NCI-H1694 (cell line): ENCODE measurements around the gene ASZ1.

ENCODE experiments used
- DNase-seq: peaks from one replicate; lab custom pipeline; 2025; lab: John Stamatoyannopoulos, UW

Gene ASZ1

DNA sequence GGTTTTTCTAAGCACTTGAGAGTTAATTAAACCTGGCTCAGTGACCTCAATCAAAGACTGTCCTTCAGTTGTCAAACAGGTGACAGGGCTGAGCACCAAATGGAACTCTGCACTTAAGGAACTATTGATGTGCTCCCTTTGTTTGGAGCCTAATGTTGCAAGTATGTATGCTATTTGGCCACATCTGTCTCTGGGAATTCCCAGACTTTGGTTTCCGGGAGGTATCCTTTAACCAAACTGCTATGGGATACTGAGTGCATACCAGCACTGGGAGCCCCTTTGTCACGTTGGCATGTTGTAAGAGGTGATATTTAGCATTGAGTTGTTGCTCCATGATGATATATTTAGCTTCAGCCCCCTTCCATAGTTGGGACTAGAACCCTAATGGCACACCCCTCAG, 25.2 kb downstream of the ASZ1 start:
- DNase-seq, result no peak

DNA sequence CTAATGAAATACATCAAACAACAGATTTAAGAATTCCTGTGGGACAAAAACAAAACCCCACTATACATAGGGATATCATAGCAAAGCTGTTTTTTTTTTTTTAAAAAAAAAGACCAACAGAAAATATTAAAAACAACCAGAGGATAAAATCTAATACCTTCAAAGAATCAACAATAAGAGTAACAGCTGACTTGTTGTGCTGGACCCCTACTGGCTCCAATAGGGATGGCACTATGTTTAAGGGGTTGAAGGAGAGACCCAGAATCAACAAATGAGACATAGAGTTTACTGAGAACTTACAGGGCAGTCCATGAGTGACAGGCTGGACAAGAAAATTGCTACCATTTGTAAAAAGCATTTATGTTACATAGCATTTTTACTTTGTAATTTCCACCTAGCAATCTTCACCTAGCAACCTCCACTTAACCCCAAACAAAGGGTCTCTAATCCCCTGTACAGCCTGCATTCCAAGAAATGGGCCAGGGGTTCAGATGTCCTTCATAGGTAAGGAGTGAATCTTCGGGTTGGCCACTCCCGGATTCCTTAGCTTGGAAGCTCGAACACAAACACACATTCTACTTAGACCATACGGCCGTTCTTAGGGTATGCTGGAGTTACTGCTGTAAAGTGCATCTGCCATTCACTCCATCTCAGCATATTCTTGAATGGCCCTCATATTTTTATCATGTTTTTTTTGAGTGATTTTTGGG, 25.8 kb downstream of the ASZ1 start:
- no peak for DNase-seq

DNA sequence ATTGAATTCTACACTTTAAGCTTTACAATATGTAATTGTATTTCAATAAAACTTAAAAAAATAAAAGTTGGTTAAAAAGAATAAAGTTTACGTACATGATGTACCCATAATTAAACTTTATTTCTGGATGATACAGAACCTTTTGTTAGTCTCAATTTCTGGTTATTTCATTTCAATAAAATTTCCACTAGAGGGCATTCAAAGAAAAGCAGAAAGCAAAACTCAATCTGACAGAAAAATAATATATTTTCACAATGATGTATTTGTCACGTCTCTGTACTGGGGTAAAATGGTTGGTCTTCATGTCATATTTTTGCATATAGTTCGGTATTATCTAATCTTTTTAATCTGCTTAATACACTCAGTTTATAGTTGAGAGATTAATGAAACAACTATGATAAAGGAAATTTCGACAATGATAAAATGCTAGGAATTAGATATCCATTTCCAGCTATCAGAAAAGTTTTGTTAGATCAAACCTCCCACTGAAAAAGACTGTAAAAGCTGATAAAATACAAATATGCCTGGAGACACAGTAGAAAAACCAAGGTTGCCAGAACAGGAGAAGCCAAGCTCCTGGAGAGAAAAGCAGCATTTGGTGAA, 27.4 kb downstream of the ASZ1 start:
- no peak for DNase-seq

DNA sequence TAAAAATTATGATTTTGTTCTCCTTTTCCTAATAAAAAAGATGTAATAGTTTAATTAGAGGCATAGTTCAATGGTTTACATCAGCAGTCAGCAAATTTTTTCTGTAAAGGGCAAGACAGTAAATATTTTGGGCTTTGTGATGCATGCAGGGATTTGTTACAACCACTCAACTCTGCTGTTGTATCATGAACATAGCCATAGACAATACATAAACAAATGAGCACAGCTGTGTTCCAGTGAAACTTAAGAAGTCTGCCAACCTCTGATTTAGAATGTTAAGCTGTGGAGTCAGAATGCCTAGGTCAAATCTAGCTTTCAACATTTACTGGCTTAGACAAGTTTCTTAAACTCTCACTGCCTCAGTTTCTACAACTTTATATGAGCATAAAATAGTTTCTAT, 31.6 kb downstream of the ASZ1 start:
- no peak for DNase-seq

DNA sequence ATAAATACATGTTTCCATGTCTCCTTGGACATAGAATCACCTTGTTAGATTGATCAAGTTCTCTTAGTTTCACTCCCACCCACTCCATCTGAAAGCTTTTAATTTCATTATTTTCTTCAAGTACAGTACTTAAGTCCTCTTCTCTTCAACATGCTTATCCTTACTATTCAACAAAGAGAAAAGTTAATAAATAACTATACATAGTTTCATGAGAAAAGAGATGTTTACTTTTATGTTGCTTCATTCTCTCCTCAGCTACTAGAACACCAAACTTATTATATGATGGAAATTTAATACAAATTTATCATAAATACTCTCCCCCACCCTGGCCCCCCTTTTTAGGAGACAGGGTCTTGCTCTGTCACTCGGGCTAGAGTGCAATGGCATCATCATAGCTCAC, 33.5 kb downstream of the ASZ1 start:
- DNase-seq, result no peak

DNA sequence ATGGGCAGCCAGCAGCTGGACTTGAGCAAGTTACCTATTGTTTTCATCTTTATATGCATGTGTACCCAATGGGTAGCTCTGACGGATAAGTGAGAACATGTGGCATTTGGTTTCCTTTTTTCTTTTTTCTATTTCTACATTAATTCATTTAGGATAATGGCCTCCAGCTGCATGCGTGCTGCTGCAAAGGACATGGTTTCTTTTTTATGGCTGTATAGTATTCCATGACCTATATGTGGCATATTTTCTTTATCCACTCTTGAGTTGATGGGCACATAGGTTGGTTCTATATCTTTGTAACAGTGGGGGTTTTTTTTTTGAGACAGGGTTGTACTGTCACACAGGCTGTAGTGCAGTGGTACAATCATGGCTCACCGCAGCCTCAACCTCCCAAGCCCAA, 37.4 kb downstream of the ASZ1 start:
- DNase-seq, result no peak

DNA sequence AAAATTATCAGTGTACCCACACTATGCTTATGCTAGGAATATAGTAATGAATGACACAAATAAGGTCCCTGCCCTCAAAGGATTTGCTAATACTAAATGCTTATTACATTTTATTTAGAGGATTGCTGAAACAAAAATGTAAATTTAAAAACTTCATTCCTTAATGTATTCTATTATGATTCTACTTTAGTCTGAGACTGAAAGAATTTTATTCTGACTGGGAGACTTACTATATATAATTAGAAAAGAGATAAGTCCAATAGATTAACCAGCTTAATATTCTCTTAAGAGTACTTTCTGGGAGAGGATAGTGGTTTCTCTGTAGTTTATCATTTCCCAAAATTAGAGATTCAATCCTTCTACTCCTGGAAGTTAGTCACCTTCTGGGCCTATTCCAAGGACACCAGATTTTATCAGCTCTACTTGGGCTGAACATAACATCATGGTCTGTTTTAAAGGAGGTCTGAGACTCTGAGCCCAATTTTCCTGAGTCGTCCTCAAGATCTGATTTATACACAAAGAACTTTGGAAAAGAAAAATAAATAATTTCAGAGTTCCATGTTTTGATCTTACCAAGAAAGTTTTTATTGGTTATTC, 41.1 kb downstream of the ASZ1 start:
- DNase-seq, result no peak

DNA sequence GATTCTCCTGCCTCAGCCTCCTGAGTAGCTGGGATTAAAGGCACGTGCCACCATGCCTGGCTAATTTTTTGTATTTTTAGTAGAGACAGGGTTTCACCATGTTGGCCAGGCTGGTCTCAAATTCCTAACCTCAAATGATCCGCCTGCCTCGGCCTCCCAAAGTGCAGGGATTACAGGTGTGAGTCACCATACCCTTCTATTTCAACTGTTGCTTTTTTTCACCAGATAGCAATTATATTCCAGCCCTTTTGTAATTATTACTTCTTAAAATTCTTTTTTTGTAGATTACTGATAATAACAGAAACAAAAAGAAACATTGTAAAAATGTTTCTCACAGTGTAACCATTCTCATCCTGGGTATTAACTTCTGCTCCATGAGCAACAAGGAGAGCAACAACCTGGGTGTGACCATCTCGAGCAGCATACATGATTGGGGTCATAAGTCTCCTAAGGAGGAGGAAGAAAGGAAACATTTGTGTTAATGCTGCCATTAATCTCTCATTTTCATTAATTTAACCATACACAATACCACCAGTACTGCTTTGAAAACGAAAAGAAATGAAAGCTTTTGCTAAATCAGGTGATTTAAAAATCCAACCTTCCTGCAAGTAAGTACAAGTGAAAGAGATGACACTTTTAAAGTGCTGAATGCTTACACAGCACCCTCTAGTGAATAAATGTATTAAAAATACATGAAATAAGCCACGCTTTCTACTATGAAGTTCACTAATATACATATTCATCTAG, 41.8 kb downstream of the ASZ1 start:
- DNase-seq, result peak; percentile 29

DNA sequence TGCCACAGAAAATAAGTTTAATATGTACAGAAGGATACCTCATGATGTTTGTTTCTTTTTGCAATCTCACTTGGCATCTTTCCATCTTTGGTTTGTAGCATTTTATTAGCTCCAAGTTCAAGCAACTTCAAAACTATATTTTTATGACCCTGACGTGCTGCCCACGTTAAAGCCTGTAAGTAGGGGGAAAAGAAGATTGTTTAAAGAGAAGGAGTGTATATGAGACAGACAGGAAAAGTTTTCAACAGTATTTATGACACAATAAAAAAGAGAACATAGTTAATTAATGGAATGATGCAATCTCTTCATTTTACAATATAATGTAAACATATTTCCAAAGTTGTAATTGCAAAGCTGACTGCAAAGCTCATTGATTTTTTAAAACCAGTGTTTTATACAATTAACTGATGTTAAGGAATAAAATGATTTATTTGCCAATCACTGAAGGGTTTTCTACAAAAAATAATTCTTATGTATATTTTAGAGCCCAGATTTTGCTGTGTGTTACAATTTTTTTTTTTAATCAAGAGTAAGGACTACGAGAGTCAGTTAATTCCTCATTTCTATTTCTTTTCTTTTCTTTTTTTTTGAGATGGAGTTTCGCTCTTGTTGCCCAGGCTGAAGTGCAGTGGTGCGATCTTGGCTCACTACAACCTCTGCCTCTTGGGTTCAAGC, 42.5 kb downstream of the ASZ1 start:
- DNase-seq, result no peak

DNA sequence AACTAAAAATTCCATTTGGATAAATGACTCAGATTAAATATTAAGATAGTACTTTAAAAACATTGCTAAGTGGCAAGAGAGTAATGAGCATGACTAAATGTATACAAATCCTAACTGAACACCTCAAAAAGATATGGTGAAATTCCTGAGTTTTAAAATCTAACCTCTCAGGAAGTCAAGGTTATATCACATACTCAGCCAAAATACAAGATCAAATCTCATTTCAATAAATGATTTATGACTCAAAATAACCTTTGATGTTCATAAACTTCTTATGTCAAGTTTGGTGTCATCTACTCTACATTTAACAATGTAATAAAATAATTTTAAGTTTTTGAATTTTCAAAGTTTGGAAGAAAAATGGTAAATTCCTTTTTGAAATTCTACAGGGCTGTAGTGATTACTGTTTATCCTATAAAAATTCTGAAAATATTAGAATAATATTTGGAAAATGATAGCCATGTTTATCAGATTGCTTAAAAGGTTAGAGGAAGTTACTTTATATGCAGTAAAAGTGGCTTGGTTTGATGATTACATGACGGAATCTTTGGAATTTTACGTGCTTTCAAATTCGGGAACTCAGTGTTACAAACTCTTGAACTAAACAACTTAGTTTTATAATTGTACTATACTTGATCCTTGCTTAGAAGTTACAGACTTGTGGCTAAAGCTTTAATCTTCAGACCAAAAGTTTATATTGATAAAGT, 43.7 kb downstream of the ASZ1 start:
- no peak for DNase-seq

DNA sequence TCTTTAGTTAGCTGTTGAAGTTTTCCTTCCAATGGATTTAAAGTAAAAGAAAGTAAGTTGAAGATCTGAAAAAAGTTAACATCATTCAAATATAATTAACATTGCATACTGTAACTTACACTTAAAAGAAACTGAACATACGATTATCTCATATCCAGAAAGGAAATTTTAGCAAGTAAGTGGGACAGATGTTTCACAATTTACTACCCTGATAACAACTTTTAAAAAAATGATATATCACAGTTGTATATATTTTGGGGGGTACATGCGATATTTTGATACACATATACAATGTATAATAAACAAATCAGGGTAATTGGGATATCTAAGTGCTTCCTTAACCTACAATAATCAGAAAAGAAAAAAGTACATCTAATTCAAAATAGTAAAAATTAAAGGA, 44.2 kb downstream of the ASZ1 start:
- DNase-seq, result no peak

DNA sequence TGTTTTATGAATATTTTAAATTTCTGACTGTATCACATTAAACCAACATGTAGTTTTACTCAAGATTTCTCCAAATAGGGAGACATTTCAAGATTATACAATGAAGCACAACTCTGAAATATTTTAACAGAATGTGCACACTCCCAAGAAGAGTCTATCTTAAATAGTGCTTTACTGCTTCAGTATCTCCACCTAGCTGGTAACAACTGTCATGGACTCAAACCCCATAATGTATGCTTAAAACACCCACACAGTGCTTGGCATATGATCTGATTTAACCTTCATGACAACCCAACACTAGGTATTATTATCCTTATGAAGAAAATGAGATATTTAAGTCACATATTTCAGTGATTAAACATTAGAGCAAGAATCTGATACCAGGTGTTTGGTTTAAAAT, 45.9 kb downstream of the ASZ1 start:
- DNase-seq, result no peak

DNA sequence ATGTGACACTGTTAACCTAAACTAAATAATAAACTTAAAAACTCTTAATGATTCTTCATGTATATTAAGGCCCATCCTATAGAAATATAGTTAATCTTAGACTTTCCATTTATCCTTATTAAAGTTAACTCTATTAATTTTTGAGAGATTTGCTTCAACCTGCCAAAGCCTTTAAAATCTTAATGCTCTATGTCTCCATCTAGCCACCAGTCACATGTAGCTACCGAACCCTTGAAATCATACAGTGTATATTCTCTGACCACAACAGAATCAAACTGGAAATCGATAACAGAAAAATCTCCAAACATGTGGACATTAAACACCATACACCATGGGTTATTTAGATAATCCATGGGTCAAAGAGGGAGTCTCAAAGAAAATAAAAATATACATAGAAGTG, 51.9 kb downstream of the ASZ1 start:
- DNase-seq, result no peak

DNA sequence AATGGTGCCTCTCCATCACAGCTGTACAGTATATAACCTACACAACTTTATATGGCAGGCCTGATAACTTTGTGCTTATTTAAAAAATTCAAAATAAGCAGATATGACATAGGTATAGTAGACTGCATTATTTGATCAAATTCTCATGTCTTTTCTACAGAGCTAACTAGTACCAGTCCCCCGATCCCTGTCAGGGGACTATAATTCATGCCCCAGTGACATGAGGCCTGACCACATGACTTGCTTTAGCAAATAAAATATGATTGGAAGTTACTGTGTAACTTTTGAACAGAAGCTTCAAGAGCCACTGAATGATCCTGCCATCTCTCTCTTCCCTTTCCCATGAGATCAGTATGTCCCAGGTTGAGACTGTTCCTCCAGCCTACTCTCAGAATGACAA, 55.2 kb downstream of the ASZ1 start:
- DNase-seq, result no peak

DNA sequence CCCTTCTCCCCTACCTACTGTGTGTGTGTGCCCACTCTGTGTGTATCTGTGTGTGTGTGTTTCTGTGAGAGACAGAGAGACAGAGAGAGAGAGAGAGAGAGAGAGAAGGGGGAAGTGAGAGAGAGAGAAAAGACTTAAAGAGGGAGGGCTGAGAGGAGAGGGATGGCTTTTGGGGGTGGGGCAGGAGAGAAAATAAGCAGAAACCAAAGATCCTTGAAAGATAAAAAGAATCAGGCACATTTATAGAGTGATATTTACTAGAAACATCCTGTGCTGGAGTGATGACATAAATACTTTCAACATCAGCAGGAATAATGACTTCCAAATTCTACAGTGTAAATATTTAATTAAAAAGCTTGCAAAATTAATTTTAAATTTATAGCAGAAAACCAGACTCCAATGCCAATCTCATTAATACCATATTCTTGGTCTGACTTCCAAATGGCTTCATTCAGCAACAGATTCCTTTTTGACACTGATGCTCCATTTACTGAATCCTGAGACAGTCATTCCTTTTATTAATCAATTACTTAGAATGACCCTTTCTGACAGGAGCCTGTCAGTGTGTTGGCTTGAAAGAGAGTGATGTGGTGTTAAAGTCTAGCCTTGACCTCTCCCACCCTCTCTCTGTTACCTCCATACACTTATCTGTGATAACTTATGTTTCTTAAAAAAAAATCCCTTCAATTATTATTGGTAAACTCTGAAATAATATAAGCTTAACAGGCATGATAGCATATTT, 62.8 kb downstream of the ASZ1 start:
- DNase-seq, result no peak

DNA sequence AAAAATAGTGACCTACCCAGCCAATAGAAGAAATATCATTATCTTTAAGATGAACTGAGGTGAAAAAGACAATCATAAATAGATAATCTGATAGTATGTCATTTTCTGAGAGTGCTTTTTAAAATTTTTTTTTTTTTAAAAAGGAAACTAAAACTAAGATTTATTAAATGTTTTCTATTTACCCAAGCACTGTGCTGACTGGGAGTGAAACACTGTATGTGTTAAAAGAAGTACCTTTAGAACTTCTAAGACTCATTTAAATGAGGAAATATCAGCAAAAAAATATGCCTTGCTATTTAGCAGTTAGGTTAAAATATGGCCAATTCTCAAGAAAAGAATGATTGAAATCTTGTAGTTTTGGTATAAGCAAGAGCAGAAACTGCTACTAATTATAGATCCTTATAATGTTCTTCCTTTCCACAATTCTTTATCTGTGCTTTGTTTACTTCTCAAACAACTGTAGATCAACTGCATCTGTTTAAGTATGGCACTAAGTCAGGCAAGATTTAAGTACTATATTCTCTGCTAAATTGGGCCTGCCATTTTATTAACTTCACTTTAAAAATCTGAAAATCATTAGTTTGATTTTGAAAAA, 64.9 kb downstream of the ASZ1 start:
- DNase-seq, result no peak

DNA sequence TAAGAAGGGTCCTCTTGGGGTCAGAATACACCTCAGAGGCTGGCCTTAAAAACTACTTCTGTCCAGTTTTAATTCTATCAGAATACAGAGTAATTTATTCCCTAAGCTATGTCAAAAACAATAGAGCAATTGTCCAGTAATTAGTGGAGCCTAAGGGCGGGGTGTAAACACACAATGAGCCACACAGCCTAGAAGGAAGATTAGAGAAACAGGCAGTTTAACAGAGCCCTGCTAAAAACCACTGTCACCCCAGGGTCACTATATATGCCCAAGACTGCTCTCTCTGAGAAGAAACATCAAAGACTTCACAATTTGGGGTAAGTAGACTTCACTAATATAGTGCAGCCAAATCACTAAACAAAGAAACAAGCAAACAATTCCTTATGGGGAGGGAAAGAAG, 77.3 kb downstream of the ASZ1 start:
- DNase-seq, result no peak

DNA sequence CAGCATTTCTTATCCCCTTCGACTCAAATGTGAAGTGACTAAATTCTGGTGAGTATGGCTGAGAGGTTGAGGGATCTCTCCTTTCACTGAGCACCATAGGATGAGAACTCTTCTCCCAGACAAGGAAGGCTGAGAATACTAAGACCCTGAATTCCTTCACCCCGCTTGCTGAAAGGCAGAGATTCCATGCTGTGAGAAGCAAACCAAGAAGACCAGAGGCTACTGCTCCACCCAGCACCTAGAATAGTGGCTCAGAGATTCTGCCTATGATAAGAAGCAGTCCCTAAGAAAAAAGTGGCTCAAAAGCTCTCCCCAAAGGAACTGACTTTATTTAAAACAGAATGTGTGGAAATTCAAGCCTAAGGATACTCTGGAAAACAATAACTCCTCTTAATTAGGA, 77.7 kb downstream of the ASZ1 start:
- DNase-seq, result no peak

DNA sequence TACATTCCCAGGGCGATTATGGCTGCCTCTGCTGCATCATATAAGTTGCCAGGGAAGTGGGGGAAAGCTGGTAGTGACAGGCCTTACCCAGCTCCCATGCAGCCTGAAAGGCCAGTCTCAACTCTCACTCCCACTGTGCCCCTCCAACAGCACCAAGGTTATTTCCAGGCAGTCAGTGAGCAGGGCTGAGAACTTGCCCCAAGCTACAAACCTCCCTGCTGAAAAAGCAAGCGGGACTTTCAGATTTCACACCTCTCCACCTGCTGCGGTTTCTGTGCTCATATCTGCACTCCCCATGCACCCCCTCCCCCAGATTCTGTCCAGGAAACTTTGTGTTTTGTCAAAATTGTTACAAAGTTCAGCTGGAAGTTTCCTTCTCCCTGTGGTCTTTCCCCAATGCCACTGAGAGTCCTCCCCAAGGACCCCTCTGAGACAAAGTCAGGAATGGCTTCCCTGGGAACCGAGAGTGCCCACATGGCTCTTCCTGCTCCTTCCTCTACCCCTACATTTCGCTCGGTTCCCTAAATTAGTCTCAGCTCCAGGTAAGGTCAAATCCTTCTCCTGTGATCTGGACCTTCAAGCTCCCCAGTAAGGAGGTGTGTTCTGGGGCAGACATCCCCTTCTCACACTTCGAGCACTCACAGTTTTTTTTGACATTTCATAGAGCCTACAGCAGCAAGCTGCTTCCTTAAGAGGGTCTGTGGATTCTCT, 79.2 kb downstream of the ASZ1 start:
- DNase-seq, result no peak

DNA sequence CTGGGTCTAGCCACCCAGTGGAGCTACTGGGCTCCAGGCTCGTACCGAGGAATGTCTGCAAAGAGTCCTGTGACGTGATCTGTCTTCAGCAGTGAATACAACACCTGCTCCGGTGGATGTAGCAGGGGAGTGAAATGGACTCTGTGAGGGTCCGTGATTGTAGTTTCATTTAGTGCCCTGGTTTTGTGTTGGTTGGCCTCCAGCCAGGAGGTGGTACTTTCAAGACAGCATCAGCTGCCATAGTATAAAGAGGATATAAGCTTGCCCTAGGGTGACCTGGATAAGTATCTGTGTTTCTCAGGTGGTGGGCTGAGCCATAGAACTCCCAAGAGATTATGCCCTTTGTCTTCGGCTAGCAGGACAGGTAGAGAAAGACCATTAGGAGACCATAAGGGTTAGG, 79.8 kb downstream of the ASZ1 start:
- no peak for DNase-seq
